ENCODE measurements around the gene MXRA7.

DNA sequence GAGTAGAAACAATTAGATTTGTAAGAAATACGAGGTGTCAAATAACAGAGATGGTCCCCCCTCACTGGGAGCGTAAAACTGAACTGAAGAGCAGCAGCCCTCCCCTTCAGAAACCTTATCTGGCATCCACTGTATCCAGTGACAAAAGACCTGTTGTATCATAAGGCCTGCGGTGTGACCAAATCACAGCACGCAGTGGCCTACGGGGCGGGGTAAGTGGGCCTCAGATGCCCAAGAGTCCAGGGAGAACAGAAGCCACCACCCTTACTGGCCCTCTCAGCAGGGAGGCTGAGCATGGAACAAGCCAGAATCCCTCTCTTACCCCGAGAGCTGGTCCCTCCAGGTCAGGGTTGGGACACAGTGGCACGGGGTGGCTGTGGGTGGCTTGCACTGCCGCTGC is 10.2 kb upstream of the MXRA7 start:
- TF ChIP-seq POLR2AphosphoS5 (IDR thresholded peaks at IDR 0.05; ENCODE audit: low read depth, low read length): no peak
- TF ChIP-seq TAF1 (IDR thresholded peaks at IDR 0.05; ENCODE audit: borderline replicate concordance, insufficient read depth, low read length): no peak
- TF ChIP-seq, protein P1, sequence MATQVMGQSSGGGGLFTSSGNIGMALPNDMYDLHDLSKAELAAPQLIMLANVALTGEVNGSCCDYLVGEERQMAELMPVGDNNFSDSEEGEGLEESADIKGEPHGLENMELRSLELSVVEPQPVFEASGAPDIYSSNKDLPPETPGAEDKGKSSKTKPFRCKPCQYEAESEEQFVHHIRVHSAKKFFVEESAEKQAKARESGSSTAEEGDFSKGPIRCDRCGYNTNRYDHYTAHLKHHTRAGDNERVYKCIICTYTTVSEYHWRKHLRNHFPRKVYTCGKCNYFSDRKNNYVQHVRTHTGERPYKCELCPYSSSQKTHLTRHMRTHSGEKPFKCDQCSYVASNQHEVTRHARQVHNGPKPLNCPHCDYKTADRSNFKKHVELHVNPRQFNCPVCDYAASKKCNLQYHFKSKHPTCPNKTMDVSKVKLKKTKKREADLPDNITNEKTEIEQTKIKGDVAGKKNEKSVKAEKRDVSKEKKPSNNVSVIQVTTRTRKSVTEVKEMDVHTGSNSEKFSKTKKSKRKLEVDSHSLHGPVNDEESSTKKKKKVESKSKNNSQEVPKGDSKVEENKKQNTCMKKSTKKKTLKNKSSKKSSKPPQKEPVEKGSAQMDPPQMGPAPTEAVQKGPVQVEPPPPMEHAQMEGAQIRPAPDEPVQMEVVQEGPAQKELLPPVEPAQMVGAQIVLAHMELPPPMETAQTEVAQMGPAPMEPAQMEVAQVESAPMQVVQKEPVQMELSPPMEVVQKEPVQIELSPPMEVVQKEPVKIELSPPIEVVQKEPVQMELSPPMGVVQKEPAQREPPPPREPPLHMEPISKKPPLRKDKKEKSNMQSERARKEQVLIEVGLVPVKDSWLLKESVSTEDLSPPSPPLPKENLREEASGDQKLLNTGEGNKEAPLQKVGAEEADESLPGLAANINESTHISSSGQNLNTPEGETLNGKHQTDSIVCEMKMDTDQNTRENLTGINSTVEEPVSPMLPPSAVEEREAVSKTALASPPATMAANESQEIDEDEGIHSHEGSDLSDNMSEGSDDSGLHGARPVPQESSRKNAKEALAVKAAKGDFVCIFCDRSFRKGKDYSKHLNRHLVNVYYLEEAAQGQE (IDR thresholded peaks at IDR 0.05; ENCODE audit: insufficient read depth in 1 of 2, low read depth in 2 of 2, low read length in 2 of 2): no peak

All from PFSK-1 (cell line).